ENCODE measurements around the gene CHL1.

DNA sequence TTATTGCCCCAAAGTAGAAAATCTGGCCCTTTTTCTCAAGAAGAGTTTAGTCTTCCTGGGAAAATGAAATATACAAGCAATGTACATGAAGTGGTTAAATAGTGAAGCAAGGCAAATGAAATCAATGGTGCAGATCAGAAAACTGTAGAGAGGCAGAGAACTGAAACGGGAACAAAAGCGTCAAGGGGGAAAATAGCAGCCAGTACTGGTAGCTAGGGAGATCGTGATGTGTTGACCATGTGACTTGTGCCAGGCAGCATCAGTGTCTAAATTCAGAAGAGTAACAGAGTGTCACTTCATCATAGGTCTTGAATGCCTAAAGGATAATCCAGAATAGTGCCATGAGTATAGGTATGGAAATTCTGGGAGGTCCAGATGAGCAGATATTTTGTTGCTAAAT, 163.1 kb downstream of the CHL1 start:
- TF ChIP-seq, protein P1, sequence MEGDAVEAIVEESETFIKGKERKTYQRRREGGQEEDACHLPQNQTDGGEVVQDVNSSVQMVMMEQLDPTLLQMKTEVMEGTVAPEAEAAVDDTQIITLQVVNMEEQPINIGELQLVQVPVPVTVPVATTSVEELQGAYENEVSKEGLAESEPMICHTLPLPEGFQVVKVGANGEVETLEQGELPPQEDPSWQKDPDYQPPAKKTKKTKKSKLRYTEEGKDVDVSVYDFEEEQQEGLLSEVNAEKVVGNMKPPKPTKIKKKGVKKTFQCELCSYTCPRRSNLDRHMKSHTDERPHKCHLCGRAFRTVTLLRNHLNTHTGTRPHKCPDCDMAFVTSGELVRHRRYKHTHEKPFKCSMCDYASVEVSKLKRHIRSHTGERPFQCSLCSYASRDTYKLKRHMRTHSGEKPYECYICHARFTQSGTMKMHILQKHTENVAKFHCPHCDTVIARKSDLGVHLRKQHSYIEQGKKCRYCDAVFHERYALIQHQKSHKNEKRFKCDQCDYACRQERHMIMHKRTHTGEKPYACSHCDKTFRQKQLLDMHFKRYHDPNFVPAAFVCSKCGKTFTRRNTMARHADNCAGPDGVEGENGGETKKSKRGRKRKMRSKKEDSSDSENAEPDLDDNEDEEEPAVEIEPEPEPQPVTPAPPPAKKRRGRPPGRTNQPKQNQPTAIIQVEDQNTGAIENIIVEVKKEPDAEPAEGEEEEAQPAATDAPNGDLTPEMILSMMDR (IDR thresholded peaks at IDR 0.05), result no peak
- no peak for TF ChIP-seq POLR2A (IDR thresholded peaks at IDR 0.05)

Data from body of pancreas (tissue), 4 donors.